GM04504 (cell line): ENCODE measurements around the gene ETV6.
"Not testable (repeated sequence)": the region's sequence is repeated elsewhere in the genome, so short reads cannot be mapped to it uniquely, and the experiment has no call there.

Experiments used
- DNase-seq: peaks from one replicate; pipeline ENCODE4 v3.0.0-alpha.2; 2012; ENCODE audit warnings: low read depth

The ETV6 gene

GRCh38 chr12:11888029-11888428 lies 238.6 kb downstream of the ETV6 start:
- DNase-seq: no peak

- DNase-seq: no peak
Observed at GRCh38 chr12:11891346-11891745, 241.9 kb downstream of the ETV6 start.

- DNase-seq: no peak
Observed at GRCh38 chr12:11891754-11892386, 242.4 kb downstream of the ETV6 start.

- DNase-seq: no peak
Observed at GRCh38 chr12:11893998-11894397, 244.5 kb downstream of the ETV6 start.

GRCh38 chr12:11894890-11895289 lies 245.4 kb downstream of the ETV6 start:
- DNase-seq: no peak

GRCh38 chr12:11895421-11896078 lies 246.1 kb downstream of the ETV6 start:
- no peak for DNase-seq

GRCh38 chr12:11896417-11896929 lies 247.0 kb downstream of the ETV6 start:
- no peak for DNase-seq

GRCh38 chr12:11897923-11898322 lies 248.4 kb downstream of the ETV6 start:
- DNase-seq: no peak

GRCh38 chr12:11901701-11902524 lies 252.4 kb downstream of the ETV6 start:
- DNase-seq: no peak

GRCh38 chr12:11902525-11902875 lies 253.0 kb downstream of the ETV6 start:
- no peak for DNase-seq

- DNase-seq: no peak
Observed at GRCh38 chr12:11904124-11904523, 254.7 kb downstream of the ETV6 start.

- DNase-seq: no peak
Observed at GRCh38 chr12:11905534-11905933, 256.1 kb downstream of the ETV6 start.

- peak; percentile 51 for DNase-seq
Observed at GRCh38 chr12:11906286-11906935, 256.9 kb downstream of the ETV6 start.

- DNase-seq: no peak
Observed at GRCh38 chr12:11907625-11908024, 258.2 kb downstream of the ETV6 start.

- not testable (repeated sequence) for DNase-seq
Observed at GRCh38 chr12:11909406-11909805, 259.9 kb downstream of the ETV6 start.

GRCh38 chr12:11916113-11916512 lies 266.6 kb downstream of the ETV6 start:
- DNase-seq: no peak

GRCh38 chr12:11916771-11917170 lies 267.3 kb downstream of the ETV6 start:
- DNase-seq: no peak

GRCh38 chr12:11917501-11917900 lies 268.0 kb downstream of the ETV6 start:
- no peak for DNase-seq

GRCh38 chr12:11920231-11920630 lies 270.8 kb downstream of the ETV6 start:
- DNase-seq: no peak

- DNase-seq: no peak
Observed at GRCh38 chr12:11922361-11922760, 272.9 kb downstream of the ETV6 start.

- DNase-seq: no peak
Observed at GRCh38 chr12:11923067-11923466, 273.6 kb downstream of the ETV6 start.

- DNase-seq: no peak
Observed at GRCh38 chr12:11927286-11927935, 277.9 kb downstream of the ETV6 start.
